ENCODE data around the gene RAD9B. TPM values are rescaled to one million over a fixed set of nuclear protein-coding genes. Genes with fewer than 3 reads are reported as not detected.

RAD9B gene
- total RNA-seq, 4 donors from 2014 or later: 0.31 to 0.60 TPM; not detected in 2

- no peak for ATAC-seq (ENCODE audit: low FRiP score)
- no peak for DNase-seq (ENCODE audit: low spot score)
- TF ChIP-seq CTCF (IDR thresholded peaks at IDR 0.05): no peak
Observed at GRCh38 chr12:110530511-110530910, 28.4 kb downstream of the RAD9B start.

GRCh38 chr12:110531741-110532333 is 29.7 kb downstream of the RAD9B start:
- no peak for TF ChIP-seq CTCF (IDR thresholded peaks at IDR 0.05)
- DNase-seq (ENCODE audit: low spot score) (no peak), ATAC-seq (ENCODE audit: low FRiP score) (peak; percentile 79)

- TF ChIP-seq CTCF (IDR thresholded peaks at IDR 0.05): no peak
- DNase-seq (ENCODE audit: low spot score) (no peak), ATAC-seq (ENCODE audit: low FRiP score) (no peak)
Observed at GRCh38 chr12:110532644-110533043, 30.5 kb downstream of the RAD9B start.

GRCh38 chr12:110533607-110534006 is 31.5 kb downstream of the RAD9B start:
- TF ChIP-seq CTCF (IDR thresholded peaks at IDR 0.05): no peak
- ATAC-seq (ENCODE audit: low FRiP score) (no peak), DNase-seq (ENCODE audit: low spot score) (no peak)

- TF ChIP-seq CTCF (IDR thresholded peaks at IDR 0.05): no peak
- DNase-seq (ENCODE audit: low spot score) (no peak), ATAC-seq (ENCODE audit: low FRiP score) (no peak)
Observed at GRCh38 chr12:110534811-110535210, 32.7 kb downstream of the RAD9B start.

GRCh38 chr12:110536834-110537604 is 34.9 kb downstream of the RAD9B start:
- no peak for TF ChIP-seq CTCF (IDR thresholded peaks at IDR 0.05)
- ATAC-seq (ENCODE audit: low FRiP score) (no peak), DNase-seq (ENCODE audit: low spot score) (no peak)
